H4 (cell line): ENCODE results near the gene PTPRT. TPM values are rescaled to one million over a fixed set of nuclear protein-coding genes. Genes with fewer than 3 reads are reported as not detected.
A peak's percentile ranks its signal among the peaks of the same experiment; 100 is the strongest.
"Not testable (repeated sequence)": the region's sequence is repeated elsewhere in the genome, so short reads cannot be mapped to it uniquely, and the experiment has no call there.

Source experiments
- DNase-seq: peaks from one replicate; pipeline ENCODE4 v3.0.0-alpha.2; 2015; ENCODE audit warnings: low spot score
- total RNA-seq: library from RNA; depleted of rRNA; stranded (reverse); fragments of >200 nt; shearing (Covaris generic); gene quantifications from 2 replicates; pipeline ENCODE4 v1.2.3, GENCODE V29; 2014

Gene PTPRT
- total RNA-seq, 1 experiment from 2014 or later = not detected

DNA sequence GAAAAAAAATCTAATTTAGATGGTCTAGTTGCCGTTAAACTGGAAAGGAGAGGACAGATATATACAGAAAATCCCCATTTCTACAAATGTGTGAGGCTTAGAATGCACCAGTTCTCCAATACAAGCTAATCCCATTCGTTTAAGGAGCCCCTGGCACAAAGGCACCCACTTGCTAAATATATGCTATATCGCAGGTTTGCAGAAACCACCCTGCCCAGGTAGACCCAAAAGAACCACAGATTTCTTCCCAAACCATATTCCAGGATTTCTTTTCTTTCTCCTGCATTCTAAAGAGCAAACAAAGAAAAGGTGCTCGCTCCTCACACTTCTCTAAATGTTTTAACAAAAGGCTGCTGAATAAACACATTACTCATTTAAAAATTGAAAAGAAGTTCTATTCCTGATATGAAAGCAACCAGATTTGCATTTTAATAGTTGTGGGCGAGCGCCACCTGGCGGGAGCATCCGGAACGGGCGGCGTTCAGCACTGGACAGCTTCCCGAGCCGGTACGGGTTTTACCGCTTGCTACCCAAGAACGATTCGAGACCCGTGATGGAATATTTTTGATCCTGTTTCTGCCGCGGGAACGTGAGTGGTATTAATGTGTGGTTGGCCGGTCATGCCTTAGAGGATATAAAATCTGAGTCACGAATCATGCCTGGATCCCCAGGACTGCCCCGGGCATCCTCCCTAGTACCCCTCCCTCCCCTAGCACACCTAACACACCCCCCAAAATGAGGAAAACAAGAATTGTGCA is 2.1 kb downstream of the PTPRT start:
- DNase-seq = peak; percentile 6

DNA sequence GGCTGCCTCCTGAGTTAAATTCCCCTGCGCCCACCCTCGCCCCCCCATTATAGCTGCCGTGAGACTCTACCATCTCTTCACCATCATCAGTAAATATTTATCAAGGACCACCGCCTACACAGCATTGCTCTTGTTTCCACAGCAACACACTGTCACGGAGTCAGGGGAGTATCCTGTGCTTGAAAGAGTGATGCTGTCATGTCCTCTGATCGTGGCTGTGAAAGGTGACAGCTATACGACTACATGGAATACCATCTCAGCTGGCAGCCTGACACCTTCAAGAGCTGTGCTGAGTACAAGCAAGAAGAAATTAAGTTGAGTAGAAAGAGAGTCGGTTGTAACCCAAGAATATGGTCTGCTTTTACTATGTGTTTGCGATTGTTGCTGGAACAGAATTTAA is 3.4 kb downstream of the PTPRT start:
- no peak for DNase-seq

DNA sequence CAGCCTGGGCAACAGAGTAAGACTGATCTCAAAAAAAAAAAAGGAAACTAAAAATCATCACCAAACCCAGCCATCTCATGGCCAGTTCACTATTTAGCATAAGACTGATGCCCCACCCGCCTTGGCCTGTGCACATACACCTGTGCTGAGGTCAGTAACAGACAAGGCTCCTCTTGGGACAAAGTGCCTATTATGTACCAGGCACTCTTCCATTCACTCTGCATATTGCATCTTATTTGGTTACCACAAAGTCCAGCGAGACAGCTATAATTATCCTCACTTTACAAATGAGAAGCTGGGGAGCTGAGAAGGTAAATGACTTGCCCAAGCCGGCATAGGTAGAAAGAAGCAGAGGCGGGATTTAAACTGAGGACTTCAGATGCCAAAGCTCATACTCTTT is 3.8 kb downstream of the PTPRT start:
- DNase-seq = no peak

DNA sequence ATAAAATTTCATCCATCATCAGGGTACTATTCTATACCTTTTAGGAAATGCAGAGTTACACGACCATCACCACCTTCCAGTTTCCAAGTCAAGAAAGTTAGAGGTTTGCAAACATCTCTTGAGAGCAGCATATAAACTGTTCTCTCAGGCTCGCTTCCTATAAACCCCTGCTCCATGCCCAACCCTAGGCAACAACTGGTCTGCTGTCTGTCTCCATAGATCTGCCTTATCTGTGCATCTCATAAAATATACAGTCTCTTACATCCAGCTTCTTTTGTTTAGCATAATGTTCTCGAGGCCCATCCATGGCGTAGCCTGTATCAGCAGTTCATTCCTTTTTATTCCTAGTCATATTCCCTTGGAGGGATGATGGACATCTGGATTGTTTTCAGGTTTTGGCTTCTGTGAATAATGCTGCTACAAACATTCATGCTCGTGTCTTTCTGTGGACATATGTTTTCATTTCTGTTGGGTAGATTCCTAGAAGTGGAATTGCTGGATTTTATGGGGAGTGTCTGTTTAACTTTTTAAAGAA is 6.1 kb downstream of the PTPRT start:
- DNase-seq = no peak

DNA sequence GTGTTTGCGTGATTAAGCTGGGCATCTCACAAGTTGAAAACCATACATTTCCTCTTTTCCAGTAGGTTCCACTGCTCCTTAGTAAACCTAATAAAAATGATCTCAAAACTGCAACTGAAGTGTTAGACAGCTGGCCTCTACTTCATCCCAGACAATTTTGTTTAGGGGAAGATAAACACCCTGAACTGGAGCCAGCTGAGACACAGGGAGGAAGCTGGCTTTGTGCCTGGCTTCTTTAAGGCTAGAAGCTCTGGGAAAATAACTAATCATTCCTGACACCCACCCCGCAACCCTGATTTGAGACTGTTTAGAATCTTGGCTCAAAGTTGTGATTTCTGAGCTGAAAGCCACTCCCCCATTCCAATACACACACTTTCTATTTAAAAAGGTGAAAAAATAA is 11.6 kb downstream of the PTPRT start:
- no peak for DNase-seq

DNA sequence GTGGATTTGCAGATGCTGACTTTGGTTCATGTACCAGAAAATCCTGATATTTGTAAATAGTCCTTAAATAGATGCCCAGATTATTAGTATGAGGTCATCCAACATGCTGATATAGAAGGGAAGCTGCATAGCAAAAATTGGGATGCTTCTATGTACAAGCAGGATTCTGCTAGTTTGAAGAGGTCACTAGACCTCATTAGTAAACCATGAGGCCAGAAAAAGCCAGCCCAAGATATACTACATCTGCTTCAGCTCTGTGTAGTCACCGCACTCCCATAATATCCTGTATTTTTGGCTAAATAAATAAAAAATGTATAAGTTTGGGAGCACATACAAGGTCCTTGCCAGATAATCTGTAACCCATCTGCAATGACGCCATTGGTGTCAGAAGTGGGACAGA is 13.0 kb downstream of the PTPRT start:
- no peak for DNase-seq

DNA sequence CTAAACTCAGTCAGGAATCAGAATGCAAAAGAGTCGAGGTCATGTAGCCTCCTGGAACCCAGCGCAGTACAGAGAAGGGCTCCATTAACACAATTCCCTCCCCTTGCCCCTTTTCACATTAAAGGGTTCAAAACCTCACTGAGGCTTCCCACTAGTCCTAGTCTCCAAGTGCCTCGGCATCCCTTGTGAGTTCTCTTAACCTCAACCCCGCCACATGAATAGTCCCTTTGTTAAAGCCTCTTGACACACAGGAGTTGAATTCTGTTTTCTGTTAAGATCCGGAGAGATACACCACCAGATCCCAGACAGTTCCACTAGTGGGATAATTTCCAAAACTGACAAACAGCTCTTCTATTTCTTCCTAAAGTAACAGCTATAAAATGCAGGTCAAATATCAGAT is 17.8 kb downstream of the PTPRT start:
- DNase-seq = no peak

DNA sequence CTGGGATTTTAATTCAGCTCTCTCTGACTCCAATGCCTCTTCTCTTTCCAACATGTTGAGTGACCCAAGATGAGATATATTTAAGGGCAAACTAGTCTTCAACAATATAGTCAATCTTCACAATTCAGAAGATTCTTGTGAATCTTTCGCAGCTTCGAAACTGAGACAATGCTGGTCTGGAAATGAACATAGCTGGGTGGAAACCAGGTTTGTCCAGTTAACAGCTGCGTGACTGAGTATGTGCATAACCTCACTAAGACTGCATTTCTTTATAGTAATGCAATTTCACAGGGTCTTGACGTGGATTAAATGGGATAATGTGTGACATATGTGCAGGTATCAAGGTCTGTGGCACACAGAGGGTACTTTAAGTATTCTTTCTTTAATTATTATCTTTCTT is 18.9 kb downstream of the PTPRT start:
- no peak for DNase-seq

DNA sequence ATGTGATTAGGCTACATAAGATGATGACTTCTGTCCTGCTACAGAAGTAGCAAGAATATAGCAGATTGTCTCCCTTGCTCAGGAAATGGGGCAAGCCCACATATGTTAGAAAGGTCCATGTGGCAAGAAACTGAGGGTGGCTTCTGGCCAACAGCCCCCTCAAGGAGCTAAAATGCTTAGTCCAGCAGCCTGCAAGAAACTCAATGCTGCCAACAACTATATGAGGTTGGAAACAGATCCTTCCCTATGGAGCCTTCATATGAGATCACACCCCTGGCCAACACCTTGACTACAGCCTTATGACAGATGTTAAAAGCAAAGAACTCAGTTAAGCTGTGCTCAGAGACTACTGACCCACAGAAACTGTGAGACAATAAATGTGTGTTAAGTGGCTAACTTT is 22.1 kb downstream of the PTPRT start:
- DNase-seq = no peak

DNA sequence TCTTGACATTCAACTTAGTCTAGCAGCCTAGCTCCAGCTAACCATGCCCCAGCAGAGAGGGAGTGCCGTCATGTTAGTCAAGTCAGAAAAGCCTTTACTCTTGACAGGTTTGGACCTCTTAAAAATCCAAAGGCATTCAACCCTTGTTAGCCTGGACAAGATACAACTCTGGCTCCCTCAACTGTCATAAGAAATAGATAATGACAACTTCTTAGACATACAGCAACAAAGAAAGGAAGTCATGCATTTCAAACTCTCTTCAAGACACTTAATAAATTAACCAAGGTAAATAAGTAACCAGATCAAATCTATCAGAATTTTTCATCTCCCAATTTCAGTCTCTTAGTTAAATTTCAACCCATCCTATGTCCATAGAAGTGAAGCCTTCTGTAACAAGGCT is 22.7 kb downstream of the PTPRT start:
- no peak for DNase-seq

DNA sequence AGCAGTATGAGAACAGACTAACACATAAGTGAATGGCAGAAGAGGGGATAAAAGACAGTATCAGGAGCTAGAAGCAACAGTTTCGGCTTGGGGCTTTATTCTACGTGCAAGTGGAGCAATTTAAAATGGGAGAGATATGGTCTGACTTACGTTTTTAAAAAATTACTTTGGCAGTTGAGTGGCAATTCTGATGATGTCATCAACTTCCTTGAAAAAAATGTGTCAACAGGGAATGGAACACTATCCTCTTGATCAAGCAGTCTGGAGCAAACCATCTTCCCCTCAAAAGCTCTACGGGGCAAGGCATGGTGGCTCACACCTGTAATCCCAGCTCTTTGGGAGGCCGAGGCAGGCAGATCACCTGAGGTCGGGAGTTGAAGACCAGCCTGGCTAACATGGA is 24.1 kb downstream of the PTPRT start:
- DNase-seq = no peak

DNA sequence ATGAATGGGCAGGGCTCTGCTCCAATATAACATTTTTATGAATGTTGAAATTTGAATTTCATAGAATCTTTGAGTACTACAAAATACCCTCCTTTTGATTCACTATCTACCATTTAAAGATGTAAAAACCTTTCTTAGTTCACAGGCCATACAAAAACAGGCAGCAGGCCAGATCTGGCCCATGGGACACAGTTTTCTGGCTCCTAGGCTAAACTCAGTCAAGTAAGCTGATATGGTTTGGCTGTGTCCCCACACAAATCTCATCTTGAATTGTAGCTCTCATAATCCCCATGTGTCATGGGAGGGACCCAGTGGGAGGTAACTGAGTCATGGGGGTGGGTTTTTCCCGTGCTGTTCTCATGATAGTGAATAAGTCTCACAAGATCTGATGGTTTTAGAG is 25.0 kb downstream of the PTPRT start:
- DNase-seq = not testable (repeated sequence)

DNA sequence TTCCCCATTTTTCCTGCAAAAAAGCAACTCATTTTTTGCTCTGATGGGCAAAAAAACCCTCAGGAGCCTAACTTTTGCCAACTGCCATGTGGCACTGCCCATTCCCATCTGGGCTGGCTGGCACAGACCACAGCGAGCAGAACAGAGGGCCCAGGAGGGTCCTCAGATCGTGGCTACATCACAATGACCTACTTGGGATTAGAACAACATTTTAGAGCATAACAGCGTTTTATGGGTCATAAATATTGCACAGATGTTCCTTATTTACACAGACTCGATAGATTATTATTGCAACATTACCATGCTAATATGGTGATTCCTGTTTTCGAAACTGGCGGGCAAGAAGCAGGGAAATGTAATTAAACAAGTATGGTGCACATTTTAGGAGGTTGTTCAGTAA is 28.0 kb downstream of the PTPRT start:
- DNase-seq = no peak

DNA sequence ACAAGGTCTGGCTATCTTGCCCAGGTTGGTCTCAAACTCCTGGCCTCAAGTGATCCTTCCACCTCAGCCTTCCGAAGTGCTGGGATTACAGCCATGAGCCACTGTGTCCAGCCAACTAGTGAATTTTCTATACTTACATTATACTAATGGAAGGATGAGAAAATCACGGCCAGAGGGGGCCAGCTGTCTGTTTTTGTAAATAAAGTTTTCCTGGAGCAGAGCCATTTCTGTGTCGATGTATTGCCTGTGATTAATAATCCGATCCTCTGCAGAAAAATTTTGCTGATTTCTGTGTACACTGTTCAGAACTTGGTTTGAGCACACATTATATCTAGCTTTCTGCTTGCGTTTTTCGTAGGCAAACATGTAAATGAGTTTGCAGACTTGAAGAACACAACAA is 28.8 kb downstream of the PTPRT start:
- DNase-seq = no peak

DNA sequence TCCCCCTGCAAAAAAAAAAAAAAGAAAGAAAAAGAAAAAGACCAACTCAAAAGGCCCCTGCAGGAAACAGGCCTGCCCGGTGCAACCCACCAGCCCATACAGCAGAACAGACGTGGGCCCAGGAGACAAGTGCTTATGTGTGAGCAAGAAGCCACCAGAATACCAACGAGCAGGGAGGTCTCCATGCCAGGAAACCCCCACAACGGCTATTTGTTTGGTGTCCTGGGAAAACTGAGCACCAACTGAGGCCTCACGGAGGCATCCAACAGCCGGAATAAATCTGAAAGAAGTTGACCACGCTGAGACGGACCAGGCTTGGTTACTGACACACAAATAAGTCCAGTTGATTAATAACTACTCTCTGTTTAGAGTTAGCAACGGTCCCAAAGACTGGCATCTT is 29.7 kb downstream of the PTPRT start:
- DNase-seq = no peak

DNA sequence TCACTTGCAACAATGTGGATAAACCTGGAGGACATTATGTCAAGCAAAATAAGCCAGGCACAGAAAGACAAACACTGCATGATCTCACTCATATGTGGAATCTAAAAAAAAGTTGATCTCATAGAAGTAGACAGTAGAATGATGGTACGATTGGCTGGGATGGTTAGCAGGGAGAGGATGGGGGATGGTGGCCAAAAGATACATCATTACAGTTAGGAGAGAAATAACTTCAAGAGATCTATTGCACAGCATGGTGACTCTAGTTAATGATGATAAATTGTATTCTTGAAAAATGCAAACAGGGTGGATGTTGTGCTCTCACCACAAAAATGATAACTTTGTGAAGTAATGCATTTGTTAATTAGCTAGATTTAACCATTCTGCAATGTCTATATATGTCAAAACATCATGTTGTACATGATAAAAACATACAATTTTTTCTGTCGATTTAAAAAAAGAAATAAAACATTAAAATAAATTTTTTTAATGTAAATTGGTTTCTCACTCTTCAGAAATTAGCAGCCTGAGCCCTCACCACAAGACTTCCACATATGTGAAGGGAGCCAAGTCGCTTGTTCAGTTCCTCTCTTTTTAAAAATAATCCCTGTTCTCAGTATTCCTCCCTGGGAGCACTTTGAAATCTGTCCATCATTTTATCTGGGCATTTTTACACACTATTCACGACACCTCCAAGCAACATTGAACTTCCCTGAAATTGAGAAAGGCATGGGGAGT is 34.2 kb downstream of the PTPRT start:
- no peak for DNase-seq

DNA sequence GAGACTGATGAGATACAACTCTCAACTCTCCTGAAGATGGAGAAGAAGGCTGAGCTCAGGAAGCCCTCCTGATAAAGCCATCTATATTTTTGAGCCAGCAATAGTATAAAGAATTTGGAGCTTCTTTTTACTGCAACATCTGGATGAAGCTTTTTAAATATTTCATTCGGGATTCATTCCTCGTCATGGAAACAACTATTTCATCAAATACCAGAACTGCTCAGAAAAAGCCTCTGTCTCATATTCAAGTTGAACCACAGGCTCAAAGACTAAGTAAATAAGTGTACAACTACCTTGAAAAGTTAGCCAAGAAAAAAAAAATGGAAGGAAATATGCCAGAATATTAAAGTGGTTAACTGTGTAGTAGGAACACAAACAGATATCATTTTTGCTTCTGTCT is 37.8 kb downstream of the PTPRT start:
- no peak for DNase-seq

DNA sequence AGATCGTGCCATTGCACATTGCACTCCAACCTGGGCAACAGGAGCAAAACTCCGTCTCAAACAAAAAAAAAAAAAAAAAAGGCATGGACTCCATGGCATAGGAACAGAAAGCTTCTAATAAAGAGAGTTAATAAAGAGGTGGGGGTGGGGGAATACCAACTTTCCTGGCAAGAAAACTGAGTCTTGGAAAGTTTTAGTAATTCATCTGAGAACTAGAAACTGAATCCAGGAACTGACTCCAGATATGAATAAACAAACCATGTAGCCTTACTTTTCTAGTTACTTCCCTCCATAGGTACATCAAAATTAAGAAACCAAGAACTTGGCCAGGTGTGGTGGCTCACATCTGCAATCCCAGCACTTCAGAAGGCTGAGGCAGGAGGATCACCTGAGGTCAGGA is 38.5 kb downstream of the PTPRT start:
- DNase-seq = no peak

DNA sequence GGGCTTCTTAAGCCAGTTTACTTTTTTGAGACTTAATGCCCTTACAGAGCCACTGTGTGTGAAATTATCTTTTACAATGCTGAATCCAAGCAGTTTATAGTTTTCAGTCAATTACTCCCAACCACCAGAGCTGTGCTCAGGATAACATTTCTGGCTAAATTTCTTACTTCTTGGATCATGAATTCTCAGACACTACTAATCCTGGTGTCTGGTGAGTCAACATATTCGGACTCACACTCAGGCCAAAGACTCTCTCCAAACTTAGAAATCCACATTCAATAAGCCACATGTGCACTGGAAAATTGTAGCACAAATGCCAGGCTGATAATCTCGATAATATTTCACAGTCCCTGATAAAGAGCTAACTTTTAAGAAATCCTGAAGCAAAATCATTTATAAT is 49.0 kb downstream of the PTPRT start:
- DNase-seq = no peak

DNA sequence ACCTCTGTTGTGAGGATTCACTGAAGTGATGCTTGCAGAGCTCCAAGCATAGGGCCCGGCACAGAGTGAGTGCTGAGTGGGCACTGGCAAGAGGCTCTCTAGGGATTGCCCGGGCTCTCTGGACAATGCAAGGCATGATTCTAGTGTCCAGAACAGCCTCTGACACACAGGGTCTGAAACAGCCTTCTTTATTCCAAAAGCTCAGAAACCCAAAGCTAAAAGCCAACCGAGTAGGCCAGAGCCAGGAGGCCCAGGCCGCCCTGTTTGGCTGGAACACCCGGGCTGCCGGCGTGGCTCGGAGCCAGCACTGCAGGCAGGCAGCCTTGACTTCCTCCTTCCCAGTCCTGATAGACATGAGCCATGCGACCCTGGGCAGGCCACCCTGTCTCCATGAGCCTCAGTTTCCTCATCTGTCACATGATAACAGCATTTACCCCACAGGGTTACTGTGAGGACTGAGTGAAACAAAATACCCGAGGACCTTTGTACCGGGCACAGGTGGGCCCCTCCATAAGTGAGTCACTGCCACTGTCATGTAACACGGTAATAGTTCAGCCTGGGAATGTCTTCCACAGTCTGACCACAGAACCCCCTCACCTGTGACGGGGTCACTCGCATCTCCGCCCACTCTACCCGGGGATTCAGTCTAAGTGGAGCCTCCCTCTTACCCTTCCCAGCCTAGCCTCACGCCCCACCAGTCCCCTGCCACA is 51.5 kb downstream of the PTPRT start:
- DNase-seq = no peak

DNA sequence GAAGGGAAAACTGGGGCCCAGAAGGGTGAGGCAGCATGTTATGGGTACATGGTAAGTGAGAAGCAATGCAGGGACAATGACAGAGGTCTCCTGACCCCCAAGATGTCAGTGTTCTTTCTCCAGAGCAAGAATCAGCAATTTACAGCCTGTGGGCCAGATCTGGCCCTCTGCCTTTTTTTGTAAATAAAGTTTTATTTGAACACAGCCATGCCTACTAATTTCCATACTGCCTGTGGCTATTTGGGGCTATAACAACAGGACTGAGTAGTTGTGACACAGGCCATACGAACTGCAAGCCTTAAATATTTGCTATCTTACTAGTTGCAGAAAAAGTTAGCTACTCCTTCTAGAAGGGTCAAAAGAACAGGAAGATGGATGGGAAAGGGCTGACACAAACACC is 52.5 kb downstream of the PTPRT start:
- DNase-seq = no peak

DNA sequence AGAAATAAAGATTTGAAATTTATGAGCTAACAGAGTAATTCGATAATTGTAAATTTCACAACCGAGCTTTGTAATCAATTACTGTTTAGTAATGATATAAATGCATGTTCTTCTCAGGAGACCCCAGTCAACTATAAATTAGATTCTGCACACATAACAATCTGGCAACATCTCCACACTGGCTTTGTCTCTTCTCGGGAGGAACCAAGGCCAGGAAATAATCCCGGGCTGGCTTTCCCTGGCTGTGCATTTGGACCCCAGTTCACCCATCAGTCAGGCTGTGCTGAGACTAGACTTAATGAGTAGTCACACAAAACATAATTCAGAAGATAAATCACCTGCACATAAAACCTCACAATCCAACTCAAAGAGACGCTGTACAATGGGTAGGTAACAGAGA is 65.5 kb downstream of the PTPRT start:
- no peak for DNase-seq

DNA sequence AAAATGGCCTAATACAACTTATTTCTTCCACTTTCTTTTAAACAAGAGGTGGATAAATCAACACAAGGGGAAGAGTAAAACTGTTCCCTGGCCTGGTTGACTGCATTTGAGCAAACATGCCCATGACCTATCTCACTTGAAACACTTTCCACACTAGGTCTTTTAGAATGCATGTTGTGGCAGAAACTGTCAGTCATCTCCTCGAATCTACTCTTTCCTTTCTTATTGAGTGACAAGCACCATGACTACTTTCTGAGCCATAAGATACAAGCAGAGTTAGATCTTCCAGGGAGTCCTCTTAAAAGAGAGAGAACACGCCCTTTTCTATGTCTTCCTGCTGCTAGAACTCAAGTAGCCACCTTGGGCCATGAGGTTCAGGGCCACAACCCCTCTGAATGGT is 66.5 kb downstream of the PTPRT start:
- no peak for DNase-seq
